ENCODE results near the gene UGT2A2.
"Not testable (repeated sequence)": the region's sequence is repeated elsewhere in the genome, so short reads cannot be mapped to it uniquely, and the experiment has no call there.

The UGT2A2 gene

DNA sequence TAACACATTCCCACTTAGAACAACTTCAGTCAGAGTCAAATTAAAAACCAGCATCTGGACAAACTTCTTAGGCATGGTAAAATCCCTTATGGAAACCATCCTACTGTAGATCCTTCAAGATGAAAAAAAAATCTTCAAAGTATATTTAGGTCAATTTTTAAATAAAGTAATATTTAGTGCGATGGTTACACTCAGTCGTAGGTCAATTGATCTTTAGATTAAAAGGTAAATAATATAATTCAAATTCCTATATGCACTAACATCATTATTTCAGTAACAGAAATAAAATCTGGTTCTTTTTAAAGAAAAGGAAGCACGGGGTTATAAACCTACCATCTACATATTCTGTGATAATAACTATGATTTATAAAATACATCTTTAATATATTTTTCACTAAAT lies at the start of gene UGT2A2:
Gene UGT2A2 (minus strand): TSS at position 101 of the 400 bp plus-strand sequence. CDS start 2 bp downstream, at position 99.
- Histone ChIP-seq H3K9me3 (ENCODE audit: control insufficient read depth, insufficient read depth, low read depth, low read length) (no peaks in the 10 kb centered on the region), H3K4me3 (ENCODE audit: low read depth, low read length) (no peak within 1 kb of the TSS), H3K36me3 (ENCODE audit: control insufficient read depth, insufficient read depth, low read length) (no peaks in the 10 kb centered on the region), H3K4me1 (ENCODE audit: control insufficient read depth, insufficient read depth, low read length) (no peaks in the 10 kb centered on the region), H3K9ac (ENCODE audit: low read length) (no peak within 1 kb of the TSS), H3K27ac (ENCODE audit: low read depth, low read length) (no peak within 1 kb of the TSS), H3K27me3 (ENCODE audit: control insufficient read depth, insufficient read depth, low read length) (no peaks in the 10 kb centered on the region)

DNA sequence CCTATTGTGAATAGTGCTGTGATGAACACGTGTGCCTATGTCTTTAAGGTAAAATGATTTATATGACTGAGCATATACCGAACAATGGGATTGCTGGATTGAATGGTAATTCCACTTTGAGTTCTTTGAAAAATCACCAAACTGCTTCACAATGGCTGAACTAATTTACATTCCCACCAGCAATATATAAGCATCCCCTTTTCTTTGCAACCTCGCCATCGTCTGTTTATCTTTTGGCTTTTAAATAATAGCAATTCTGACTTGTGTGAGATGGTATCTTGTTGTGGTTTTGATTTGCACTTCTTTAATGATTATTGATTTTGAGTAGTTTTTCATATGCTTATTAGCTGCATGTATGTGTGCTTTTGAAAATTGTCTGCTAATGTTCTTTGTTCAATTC lies 45.4 kb upstream of the UGT2A2 start:
- Histone ChIP-seq H3K4me3 (ENCODE audit: low read depth, low read length) (no peak overlapping the region), H3K36me3 (ENCODE audit: control insufficient read depth, insufficient read depth, low read length) (no peaks in the 10 kb centered on the region)

DNA sequence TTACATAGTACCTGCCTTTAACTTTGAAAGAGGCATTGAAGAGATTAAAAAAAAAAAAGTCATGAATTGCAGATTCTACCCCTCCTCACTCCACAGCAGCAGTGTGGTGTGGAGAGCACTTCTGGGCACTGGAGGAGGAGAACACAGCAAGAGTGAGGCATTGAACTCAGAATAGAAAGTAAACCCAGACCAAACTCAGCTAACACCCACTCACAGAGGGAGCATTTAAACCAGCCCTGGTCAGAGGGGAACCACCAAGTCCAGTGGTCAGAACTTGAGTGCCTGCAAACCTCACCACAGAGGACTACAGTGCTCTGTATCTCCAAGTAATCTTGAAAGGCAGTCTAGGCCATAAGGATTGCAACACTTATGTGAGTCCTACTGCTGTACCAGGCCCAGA lies 29.2 kb upstream of the UGT2A2 start:
- Histone ChIP-seq H3K27ac (ENCODE audit: low read depth, low read length) (no peak overlapping the region), H3K4me3 (ENCODE audit: low read depth, low read length) (no peak overlapping the region), H3K9ac (ENCODE audit: low read length) (no peak overlapping the region), H3K36me3 (ENCODE audit: control insufficient read depth, insufficient read depth, low read length) (no peaks in the 10 kb centered on the region), H3K9me3 (ENCODE audit: control insufficient read depth, insufficient read depth, low read depth, low read length) (no peaks in the 10 kb centered on the region), H3K27me3 (ENCODE audit: control insufficient read depth, insufficient read depth, low read length) (no peaks in the 10 kb centered on the region), H3K4me1 (ENCODE audit: control insufficient read depth, insufficient read depth, low read length) (no peaks in the 10 kb centered on the region)

More for the DNA sequence above, 45.4 kb upstream of the UGT2A2 start:
- H3K4me1 ChIP-seq (ENCODE audit: control insufficient read depth, insufficient read depth, low read length), result no peaks in the 10 kb centered on the region
- no peak overlapping the region for H3K9ac ChIP-seq (ENCODE audit: low read length)
- no peaks in the 10 kb centered on the region for H3K27me3 ChIP-seq (ENCODE audit: control insufficient read depth, insufficient read depth, low read length)
- no peak overlapping the region for H3K27ac ChIP-seq (ENCODE audit: low read depth, low read length)
- no peaks in the 10 kb centered on the region for H3K9me3 ChIP-seq (ENCODE audit: control insufficient read depth, insufficient read depth, low read depth, low read length)

- not testable (repeated sequence) for H3K27ac ChIP-seq (ENCODE audit: low read depth, low read length); H3K9me3 ChIP-seq (ENCODE audit: control insufficient read depth, insufficient read depth, low read depth, low read length); H3K4me1 ChIP-seq (ENCODE audit: control insufficient read depth, insufficient read depth, low read length); H3K27me3 ChIP-seq (ENCODE audit: control insufficient read depth, insufficient read depth, low read length); H3K36me3 ChIP-seq (ENCODE audit: control insufficient read depth, insufficient read depth, low read length)
- H3K9ac ChIP-seq (ENCODE audit: low read length), result peak overlapping the region; percentile 59
- peak overlapping the region; percentile 53 for H3K4me3 ChIP-seq (ENCODE audit: low read depth, low read length)
Observed at GRCh38 chr4:69664009-69664408, 24.6 kb upstream of the UGT2A2 start.

DNA sequence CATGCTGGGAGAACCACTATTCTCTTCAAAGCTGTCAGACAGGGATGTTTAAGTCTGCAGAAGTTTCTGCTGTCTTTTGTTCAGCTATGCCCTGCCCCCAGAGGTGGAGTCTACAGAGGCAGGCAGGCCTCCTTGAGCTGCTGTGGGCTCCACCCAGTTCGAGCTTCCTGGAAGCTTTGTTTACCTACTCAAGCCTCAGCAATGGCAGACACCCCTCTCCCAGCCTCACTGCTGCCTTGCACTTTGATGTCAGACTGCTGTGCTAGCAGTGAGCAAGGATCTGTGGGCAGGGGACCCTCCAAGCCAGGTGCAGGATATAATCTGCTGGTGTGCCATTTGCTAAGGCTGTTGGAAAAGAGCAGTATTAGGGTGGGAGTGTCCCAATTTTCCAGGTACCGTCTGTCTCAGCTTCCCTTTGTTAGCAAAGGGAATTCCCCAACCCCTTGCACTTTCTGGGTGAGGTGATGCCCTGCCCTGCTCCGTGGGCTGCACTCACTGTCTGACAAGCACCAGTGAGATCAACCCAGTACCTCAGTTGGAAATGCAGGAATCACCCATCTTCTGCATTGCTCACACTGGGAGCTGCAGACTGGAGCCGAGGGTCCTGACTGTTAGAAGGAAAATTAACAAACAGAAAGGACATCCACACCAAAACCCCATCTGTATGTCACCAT lies 21.8 kb upstream of the UGT2A2 start:
- H3K36me3 ChIP-seq (ENCODE audit: control insufficient read depth, insufficient read depth, low read length); H3K4me1 ChIP-seq (ENCODE audit: control insufficient read depth, insufficient read depth, low read length); H3K27me3 ChIP-seq (ENCODE audit: control insufficient read depth, insufficient read depth, low read length); H3K27ac ChIP-seq (ENCODE audit: low read depth, low read length); H3K9ac ChIP-seq (ENCODE audit: low read length); H3K4me3 ChIP-seq (ENCODE audit: low read depth, low read length); H3K9me3 ChIP-seq (ENCODE audit: control insufficient read depth, insufficient read depth, low read depth, low read length): not testable (repeated sequence)

GRCh38 chr4:69658133-69658532 lies 18.7 kb upstream of the UGT2A2 start:
- Histone ChIP-seq H3K27ac (ENCODE audit: low read depth, low read length) (no peak overlapping the region), H3K9ac (ENCODE audit: low read length) (no peak overlapping the region), H3K9me3 (ENCODE audit: control insufficient read depth, insufficient read depth, low read depth, low read length) (peaks cover 6% of the 10 kb centered on the region; the same call in 1 of the 2 replicates), H3K4me1 (ENCODE audit: control insufficient read depth, insufficient read depth, low read length) (peaks cover 8% of the 10 kb centered on the region; the same call in 1 of the 2 replicates), H3K36me3 (ENCODE audit: control insufficient read depth, insufficient read depth, low read length) (no peaks in the 10 kb centered on the region), H3K27me3 (ENCODE audit: control insufficient read depth, insufficient read depth, low read length) (no peaks in the 10 kb centered on the region), H3K4me3 (ENCODE audit: low read depth, low read length) (no peak overlapping the region)

- H3K4me3 ChIP-seq (ENCODE audit: low read depth, low read length), result no peak overlapping the region
- H3K9ac ChIP-seq (ENCODE audit: low read length), result no peak overlapping the region
- H3K4me1 ChIP-seq (ENCODE audit: control insufficient read depth, insufficient read depth, low read length), result peaks cover 8% of the 10 kb centered on the region; the same call in 1 of the 2 replicates
- peaks cover 6% of the 10 kb centered on the region; the same call in 1 of the 2 replicates for H3K9me3 ChIP-seq (ENCODE audit: control insufficient read depth, insufficient read depth, low read depth, low read length)
- no peaks in the 10 kb centered on the region for H3K27me3 ChIP-seq (ENCODE audit: control insufficient read depth, insufficient read depth, low read length)
- H3K27ac ChIP-seq (ENCODE audit: low read depth, low read length), result no peak overlapping the region
- no peaks in the 10 kb centered on the region for H3K36me3 ChIP-seq (ENCODE audit: control insufficient read depth, insufficient read depth, low read length)
Observed at GRCh38 chr4:69656653-69657158, 17.3 kb upstream of the UGT2A2 start.

GRCh38 chr4:69653147-69653546 lies 13.7 kb upstream of the UGT2A2 start, which contains the start of gene UGT2A1:
Gene UGT2A1, minus strand, starts transcription at chr4:69653247. Its CDS starts 5,603 bp downstream, at chr4:69647644.
- H3K36me3 ChIP-seq (ENCODE audit: control insufficient read depth, insufficient read depth, low read length), result no peaks in the 10 kb centered on the region
- H3K27ac ChIP-seq (ENCODE audit: low read depth, low read length), result no peak within 1 kb of the TSS
- H3K9ac ChIP-seq (ENCODE audit: low read length), result no peak within 1 kb of the TSS
- H3K27me3 ChIP-seq (ENCODE audit: control insufficient read depth, insufficient read depth, low read length), result no peaks in the 10 kb centered on the region
- H3K9me3 ChIP-seq (ENCODE audit: control insufficient read depth, insufficient read depth, low read depth, low read length), result no peaks in the 10 kb centered on the region
- no peak within 1 kb of the TSS for H3K4me3 ChIP-seq (ENCODE audit: low read depth, low read length)
- H3K4me1 ChIP-seq (ENCODE audit: control insufficient read depth, insufficient read depth, low read length), result peaks cover 8% of the 10 kb centered on the region; the same call in 1 of the 2 replicates

GRCh38 chr4:69650872-69651271 lies 11.4 kb upstream of the UGT2A2 start:
- Histone ChIP-seq H3K36me3 (ENCODE audit: control insufficient read depth, insufficient read depth, low read length) (no peaks in the 10 kb centered on the region), H3K9me3 (ENCODE audit: control insufficient read depth, insufficient read depth, low read depth, low read length) (no peaks in the 10 kb centered on the region), H3K4me1 (ENCODE audit: control insufficient read depth, insufficient read depth, low read length) (no peaks in the 10 kb centered on the region)

DNA sequence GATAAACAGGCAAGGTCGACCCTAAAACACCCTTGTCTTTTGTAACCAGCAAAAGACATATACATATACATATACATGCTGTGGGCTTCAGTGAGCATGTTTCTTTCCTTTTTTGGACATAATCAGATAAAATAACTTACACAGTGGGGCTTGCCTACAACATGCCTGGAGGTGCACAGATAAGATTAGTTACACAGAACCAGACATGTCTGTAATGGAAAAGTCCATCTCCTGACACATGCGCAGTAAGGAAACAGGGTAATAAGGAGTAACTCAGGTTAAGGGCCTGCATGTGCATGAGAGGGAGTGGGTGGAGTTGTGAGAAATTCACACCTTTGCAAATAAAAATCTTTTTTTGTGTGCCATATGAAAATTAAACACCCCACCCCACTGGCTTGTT lies 10.2 kb upstream of the UGT2A2 start:
- no peaks in the 10 kb centered on the region for H3K36me3 ChIP-seq (ENCODE audit: control insufficient read depth, insufficient read depth, low read length)
- no peak overlapping the region for H3K9ac ChIP-seq (ENCODE audit: low read length)
- H3K4me1 ChIP-seq (ENCODE audit: control insufficient read depth, insufficient read depth, low read length), result no peaks in the 10 kb centered on the region
- no peak overlapping the region for H3K4me3 ChIP-seq (ENCODE audit: low read depth, low read length)
- H3K27me3 ChIP-seq (ENCODE audit: control insufficient read depth, insufficient read depth, low read length), result no peaks in the 10 kb centered on the region
- no peak overlapping the region for H3K27ac ChIP-seq (ENCODE audit: low read depth, low read length)
- H3K9me3 ChIP-seq (ENCODE audit: control insufficient read depth, insufficient read depth, low read depth, low read length), result no peaks in the 10 kb centered on the region

More at GRCh38 chr4:69650872-69651271, 11.4 kb upstream of the UGT2A2 start:
- Histone ChIP-seq H3K27ac (ENCODE audit: low read depth, low read length) (no peak overlapping the region), H3K27me3 (ENCODE audit: control insufficient read depth, insufficient read depth, low read length) (no peaks in the 10 kb centered on the region), H3K4me3 (ENCODE audit: low read depth, low read length) (no peak overlapping the region), H3K9ac (ENCODE audit: low read length) (no peak overlapping the region)

GRCh38 chr4:69649207-69649606 lies 9.8 kb upstream of the UGT2A2 start:
- Histone ChIP-seq H3K4me1 (ENCODE audit: control insufficient read depth, insufficient read depth, low read length) (no peaks in the 10 kb centered on the region), H3K9me3 (ENCODE audit: control insufficient read depth, insufficient read depth, low read depth, low read length) (no peaks in the 10 kb centered on the region), H3K27ac (ENCODE audit: low read depth, low read length) (no peak overlapping the region), H3K36me3 (ENCODE audit: control insufficient read depth, insufficient read depth, low read length) (no peaks in the 10 kb centered on the region), H3K4me3 (ENCODE audit: low read depth, low read length) (no peak overlapping the region), H3K27me3 (ENCODE audit: control insufficient read depth, insufficient read depth, low read length) (no peaks in the 10 kb centered on the region), H3K9ac (ENCODE audit: low read length) (no peak overlapping the region)

Measured in HUES6 (cell line).